IMR-90 (cell line): ENCODE data around the gene KYNU.

Experiments used
- FOS ChIP-seq: fragments of 150-350 bp; IDR thresholded peaks from 2 replicates; pipeline ENCODE4 v1.6.1; 2016; ENCODE audit warnings: low read depth, low read length
- MAZ ChIP-seq: IDR thresholded peaks from 2 replicates; pipeline ENCODE4 v1.6.1; 2012; ENCODE audit warnings: low read depth, mild to moderate bottlenecking, low read length, improper control_type of control experiment, moderate library complexity, borderline replicate concordance
- TF ChIP-seq, protein P1 (sequence below): conservative IDR thresholded peaks from 2 replicates; pipeline ENCODE4 v1.5.1; 2012; ENCODE audit warnings: mild to moderate bottlenecking, low read depth, low read length, improper control_type of control experiment

DNA sequence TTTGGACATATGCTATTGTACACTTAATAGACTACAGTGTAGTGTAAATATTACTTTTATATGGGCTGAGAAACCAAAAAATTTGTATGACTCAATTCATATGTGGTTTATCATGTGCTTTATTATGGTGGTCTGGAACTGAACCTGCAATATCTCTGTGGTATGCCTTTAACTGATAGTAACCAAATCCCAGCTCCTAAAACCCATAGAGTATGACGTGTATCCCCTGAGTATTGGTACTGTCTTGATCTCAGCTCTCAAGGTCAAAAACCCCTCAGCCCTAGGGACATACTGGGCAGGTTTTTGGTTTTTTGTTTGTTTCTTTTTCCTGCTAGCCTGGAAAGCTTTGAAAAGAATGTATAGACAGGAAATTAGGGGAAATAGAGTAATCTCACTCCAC is 209.6 kb downstream of the KYNU start:
- TF ChIP-seq, protein P1, sequence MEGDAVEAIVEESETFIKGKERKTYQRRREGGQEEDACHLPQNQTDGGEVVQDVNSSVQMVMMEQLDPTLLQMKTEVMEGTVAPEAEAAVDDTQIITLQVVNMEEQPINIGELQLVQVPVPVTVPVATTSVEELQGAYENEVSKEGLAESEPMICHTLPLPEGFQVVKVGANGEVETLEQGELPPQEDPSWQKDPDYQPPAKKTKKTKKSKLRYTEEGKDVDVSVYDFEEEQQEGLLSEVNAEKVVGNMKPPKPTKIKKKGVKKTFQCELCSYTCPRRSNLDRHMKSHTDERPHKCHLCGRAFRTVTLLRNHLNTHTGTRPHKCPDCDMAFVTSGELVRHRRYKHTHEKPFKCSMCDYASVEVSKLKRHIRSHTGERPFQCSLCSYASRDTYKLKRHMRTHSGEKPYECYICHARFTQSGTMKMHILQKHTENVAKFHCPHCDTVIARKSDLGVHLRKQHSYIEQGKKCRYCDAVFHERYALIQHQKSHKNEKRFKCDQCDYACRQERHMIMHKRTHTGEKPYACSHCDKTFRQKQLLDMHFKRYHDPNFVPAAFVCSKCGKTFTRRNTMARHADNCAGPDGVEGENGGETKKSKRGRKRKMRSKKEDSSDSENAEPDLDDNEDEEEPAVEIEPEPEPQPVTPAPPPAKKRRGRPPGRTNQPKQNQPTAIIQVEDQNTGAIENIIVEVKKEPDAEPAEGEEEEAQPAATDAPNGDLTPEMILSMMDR: no peak
- TF ChIP-seq MAZ (no peak), FOS (no peak)
